HG02938 (cell line): ENCODE results near the gene ADGRV1.

Source experiments
- ATAC-seq: cut with Tn5 transposase; IDR thresholded peaks from one replicate; pipeline ENCODE4 v1.9.1; 2021; ENCODE audit warnings: mild to moderate bottlenecking, moderate library complexity; ENCODE audit not compliant: unreplicated experiment

Gene ADGRV1

GRCh38 chr5:91145333-91145620 is 586.7 kb downstream of the ADGRV1 start:
- no peak for ATAC-seq

- ATAC-seq: no peak
Observed at GRCh38 chr5:91146230-91146629, 587.6 kb downstream of the ADGRV1 start.

GRCh38 chr5:91146905-91147600 is 588.5 kb downstream of the ADGRV1 start:
- ATAC-seq: no peak

GRCh38 chr5:91150234-91150633 is 591.6 kb downstream of the ADGRV1 start:
- no peak for ATAC-seq

- ATAC-seq: no peak
Observed at GRCh38 chr5:91150636-91151035, 592.0 kb downstream of the ADGRV1 start.

GRCh38 chr5:91151947-91152346 is 593.4 kb downstream of the ADGRV1 start:
- no peak for ATAC-seq

GRCh38 chr5:91154338-91154737 is 595.7 kb downstream of the ADGRV1 start:
- no peak for ATAC-seq

- no peak for ATAC-seq
Observed at GRCh38 chr5:91155274-91155673, 596.7 kb downstream of the ADGRV1 start.

GRCh38 chr5:91156242-91156641 is 597.6 kb downstream of the ADGRV1 start:
- no peak for ATAC-seq

- no peak for ATAC-seq
Observed at GRCh38 chr5:91158011-91158410, 599.4 kb downstream of the ADGRV1 start.

- no peak for ATAC-seq
Observed at GRCh38 chr5:91159647-91160046, 601.0 kb downstream of the ADGRV1 start.

- no peak for ATAC-seq
Observed at GRCh38 chr5:91160714-91161285, 602.2 kb downstream of the ADGRV1 start.

- ATAC-seq: peak; percentile 98
Observed at GRCh38 chr5:91162534-91163381, 604.2 kb downstream of the ADGRV1 start.

- ATAC-seq: no peak
Observed at GRCh38 chr5:91164424-91164823, 605.8 kb downstream of the ADGRV1 start.

- no peak for ATAC-seq
Observed at GRCh38 chr5:91166059-91166807, 607.6 kb downstream of the ADGRV1 start.

- no peak for ATAC-seq
Observed at GRCh38 chr5:91168859-91169258, 610.3 kb downstream of the ADGRV1 start.

GRCh38 chr5:91170266-91170665 is 611.7 kb downstream of the ADGRV1 start:
- no peak for ATAC-seq

GRCh38 chr5:91171322-91171721 is 612.7 kb downstream of the ADGRV1 start:
- ATAC-seq: no peak

GRCh38 chr5:91174396-91174795 is 615.8 kb downstream of the ADGRV1 start:
- ATAC-seq: no peak

GRCh38 chr5:91175708-91176107 is 617.1 kb downstream of the ADGRV1 start:
- no peak for ATAC-seq

GRCh38 chr5:91176288-91177016 is 617.9 kb downstream of the ADGRV1 start:
- no peak for ATAC-seq
